Measurements from ENCODE around the gene PICALM.
A peak's percentile ranks its signal among the peaks of the same experiment; 100 is the strongest.
"Not testable (repeated sequence)": the region's sequence is repeated elsewhere in the genome, so short reads cannot be mapped to it uniquely, and the experiment has no call there.

PICALM gene

GRCh38 chr11:85974122-85974521 is 94.8 kb downstream of the PICALM start:
- no peak for DNase-seq

GRCh38 chr11:85970593-85970992 is 98.3 kb downstream of the PICALM start:
- DNase-seq, result no peak

GRCh38 chr11:85967457-85967856 is 101.4 kb downstream of the PICALM start:
- DNase-seq, result no peak

- DNase-seq, result no peak
Observed at GRCh38 chr11:85965202-85965601, 103.7 kb downstream of the PICALM start.

GRCh38 chr11:85961930-85962363 is 106.9 kb downstream of the PICALM start:
- no peak for DNase-seq

GRCh38 chr11:85961130-85961529 is 107.8 kb downstream of the PICALM start:
- DNase-seq, result no peak

GRCh38 chr11:85960678-85961077 is 108.2 kb downstream of the PICALM start:
- DNase-seq, result no peak

- DNase-seq, result no peak
Observed at GRCh38 chr11:85955531-85955930, 113.4 kb downstream of the PICALM start.

- no peak for DNase-seq
Observed at GRCh38 chr11:85953491-85954143, 115.3 kb downstream of the PICALM start.

GRCh38 chr11:85952108-85952485 is 116.8 kb downstream of the PICALM start:
- not testable (repeated sequence) for DNase-seq

GRCh38 chr11:85951428-85952107 is 117.3 kb downstream of the PICALM start:
- DNase-seq, result no peak

GRCh38 chr11:85951049-85951405 is 117.9 kb downstream of the PICALM start:
- no peak for DNase-seq

- no peak for DNase-seq
Observed at GRCh38 chr11:85950317-85951048, 118.4 kb downstream of the PICALM start.

- no peak for DNase-seq
Observed at GRCh38 chr11:85949798-85950197, 119.1 kb downstream of the PICALM start.

- no peak for DNase-seq
Observed at GRCh38 chr11:85948884-85949283, 120.0 kb downstream of the PICALM start.

GRCh38 chr11:85947431-85948272 is 121.2 kb downstream of the PICALM start:
- DNase-seq, result no peak

GRCh38 chr11:85946221-85946620 is 122.7 kb downstream of the PICALM start:
- no peak for DNase-seq

- DNase-seq, result no peak
Observed at GRCh38 chr11:85945788-85946187, 123.1 kb downstream of the PICALM start.

GRCh38 chr11:85945296-85945695 is 123.6 kb downstream of the PICALM start:
- DNase-seq, result no peak

GRCh38 chr11:85941380-85941973 is 127.4 kb downstream of the PICALM start:
- DNase-seq, result peak; percentile 11 to 70

GRCh38 chr11:85939099-85940015 is 129.5 kb downstream of the PICALM start:
- no peak for DNase-seq

- DNase-seq, result no peak
Observed at GRCh38 chr11:85937835-85938234, 131.0 kb downstream of the PICALM start.
